ENCODE data around the gene PCSK6. TPM values are rescaled to one million over a fixed set of nuclear protein-coding genes. Genes with fewer than 3 reads are reported as not detected.
A peak's percentile ranks its signal among the peaks of the same experiment; 100 is the strongest.
"Not testable (repeated sequence)": the region's sequence is repeated elsewhere in the genome, so short reads cannot be mapped to it uniquely, and the experiment has no call there.

Gene PCSK6
- total RNA-seq, 1 donor from 2014 or later: 34.7 TPM

DNA sequence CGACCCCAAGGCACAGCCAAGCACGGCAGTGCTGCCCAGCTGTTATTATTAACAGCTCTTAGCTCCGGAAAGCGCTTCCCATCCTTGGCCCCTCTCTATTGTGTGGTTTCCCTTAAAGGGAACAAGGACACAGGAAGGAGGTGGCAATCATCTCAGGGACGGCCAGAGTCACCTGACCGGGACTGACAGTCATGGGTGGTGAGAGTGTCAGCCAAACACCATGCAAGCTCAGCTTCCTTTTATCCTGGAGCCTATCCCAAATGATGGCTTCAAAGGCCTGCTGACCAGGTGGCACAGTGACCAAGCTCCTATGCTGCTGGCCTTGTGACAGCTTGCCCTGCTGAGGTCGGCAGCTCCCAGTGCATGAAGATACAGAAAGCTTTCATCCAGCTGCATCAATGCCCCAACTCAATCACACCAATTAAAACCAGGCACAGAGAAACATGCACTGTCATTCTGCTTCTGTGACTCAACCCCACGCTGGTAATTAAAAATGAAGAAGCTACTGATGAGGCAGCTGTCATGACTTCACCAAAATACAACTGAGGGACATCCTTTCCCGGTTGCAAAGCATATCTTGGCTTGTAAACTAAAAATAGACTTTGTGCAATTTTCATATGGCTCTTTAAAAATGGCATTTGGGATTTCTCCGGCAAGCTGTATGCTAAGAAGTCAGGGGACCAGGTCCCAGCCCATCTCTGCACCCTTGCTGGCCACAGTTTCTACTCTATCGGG is 34.0 kb downstream of the PCSK6 start:
- peak; percentile 43 for ATAC-seq (ENCODE audit: poor library complexity)
- intact Hi-C loops (cut with DNase I): no loop called here
- DNase-seq: no peak

DNA sequence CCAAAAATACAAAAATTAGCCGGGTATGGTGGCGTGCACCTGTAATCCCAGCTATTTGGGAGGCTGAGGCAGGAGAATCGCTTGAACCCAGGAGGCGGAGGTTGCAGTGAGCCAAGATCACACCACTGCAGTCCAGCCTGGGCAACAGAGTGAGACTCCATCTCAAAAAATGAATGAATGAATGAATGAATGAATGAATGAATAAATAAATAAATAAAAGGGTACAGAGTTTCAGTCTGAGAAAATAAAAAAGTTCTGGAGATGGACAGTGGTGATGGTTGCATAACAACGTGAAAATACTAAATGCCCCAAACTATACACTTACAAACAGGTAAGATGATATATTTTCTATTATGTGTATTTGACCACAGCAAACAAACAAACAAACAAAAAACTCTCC is 34.7 kb downstream of the PCSK6 start:
- intact Hi-C loops (cut with DNase I); DNase-seq; ATAC-seq (ENCODE audit: poor library complexity): not testable (repeated sequence)

DNA sequence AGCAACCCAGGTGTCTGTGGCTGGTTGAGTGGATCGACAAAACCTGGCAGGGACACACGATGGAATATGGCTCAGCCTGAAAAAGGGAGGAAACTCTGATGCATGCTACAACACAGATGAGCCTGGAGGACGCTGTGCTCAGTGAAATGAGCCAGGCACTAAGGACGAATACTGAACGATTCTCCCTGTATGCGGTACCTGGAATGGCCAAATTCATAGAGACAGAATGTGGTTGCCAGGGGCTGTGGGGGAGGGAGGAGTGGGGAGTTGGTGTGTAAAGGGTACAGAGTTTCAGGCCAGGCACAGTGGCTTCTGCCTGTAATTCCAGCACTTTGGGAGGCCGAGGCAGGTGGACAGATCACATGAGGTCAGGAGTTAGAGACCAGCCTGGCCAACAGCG is 35.1 kb downstream of the PCSK6 start:
- ATAC-seq (ENCODE audit: poor library complexity) (no peak), DNase-seq (no peak)
- intact Hi-C loops (cut with DNase I): no loop called here

DNA sequence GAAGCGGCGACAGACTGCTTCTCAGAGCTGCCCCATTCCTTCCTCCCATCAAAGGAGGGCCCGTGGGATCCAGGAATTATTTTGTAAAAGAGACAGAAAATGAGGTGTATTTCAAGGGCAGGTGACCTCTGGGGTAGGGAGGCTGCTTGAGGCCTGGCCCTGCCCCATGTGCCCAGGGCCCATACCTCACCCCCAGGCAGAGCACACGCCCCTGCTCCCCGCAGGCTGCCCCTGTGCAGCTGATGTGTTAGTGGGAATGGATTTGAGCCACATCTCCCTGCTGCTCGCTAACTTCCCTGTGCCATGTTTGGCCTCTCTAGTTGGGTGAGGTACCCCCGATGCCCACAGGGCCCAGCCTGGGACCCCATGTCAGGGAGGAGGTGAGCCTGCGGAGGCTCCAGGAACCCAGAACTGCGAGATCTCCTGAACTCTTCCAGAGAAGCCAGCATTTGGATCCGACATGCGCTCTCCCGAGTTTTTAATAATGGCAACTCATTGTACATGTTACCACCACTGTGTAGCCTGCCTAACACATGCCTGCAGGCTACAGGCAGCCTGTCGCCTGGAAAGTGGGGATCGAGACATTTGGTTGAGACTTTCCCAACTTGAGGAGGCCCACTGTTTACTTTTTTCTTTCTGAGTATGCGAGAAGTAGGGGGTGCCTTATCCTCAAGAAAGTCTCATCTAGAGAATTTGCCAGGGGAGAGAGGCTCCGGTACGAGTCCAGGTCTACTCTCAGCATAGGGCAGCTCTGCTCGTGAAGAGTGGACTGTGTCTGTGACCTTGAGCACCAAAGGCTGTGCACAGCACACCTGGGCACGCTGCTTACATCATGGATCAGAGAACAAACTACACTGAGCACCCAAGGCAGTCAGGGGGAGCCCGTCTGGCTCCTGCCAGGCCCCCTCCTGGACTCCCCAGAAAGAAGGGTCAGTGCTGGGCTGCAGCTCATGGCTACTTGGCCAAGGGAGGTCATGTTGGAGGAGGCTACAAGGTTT is 36.1 kb downstream of the PCSK6 start:
- ATAC-seq (ENCODE audit: poor library complexity) (no peak), DNase-seq (no peak)
- intact Hi-C loops (cut with DNase I): no loop called here

DNA sequence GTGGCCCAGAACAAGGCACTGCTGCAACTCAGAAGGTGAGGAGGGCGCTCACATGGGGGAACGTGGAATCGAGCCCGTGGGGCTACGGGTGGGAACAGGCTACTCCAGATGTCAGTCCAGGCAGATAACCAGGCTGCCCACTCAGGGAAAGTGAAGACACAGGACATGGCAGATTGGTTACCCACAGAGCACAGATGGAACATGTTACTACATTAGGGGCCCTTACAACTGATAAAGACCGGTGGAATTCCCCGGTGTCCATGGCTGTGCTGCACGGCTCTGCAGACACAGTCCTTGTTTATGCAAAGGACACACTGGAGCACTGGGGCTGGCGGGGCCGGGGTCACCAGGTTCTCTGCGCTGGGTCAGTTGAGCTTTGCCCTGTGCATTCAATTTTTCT is 36.9 kb downstream of the PCSK6 start:
- ATAC-seq (ENCODE audit: poor library complexity): no peak
- DNase-seq: no peak
- intact Hi-C loops (cut with DNase I): no loop called here

DNA sequence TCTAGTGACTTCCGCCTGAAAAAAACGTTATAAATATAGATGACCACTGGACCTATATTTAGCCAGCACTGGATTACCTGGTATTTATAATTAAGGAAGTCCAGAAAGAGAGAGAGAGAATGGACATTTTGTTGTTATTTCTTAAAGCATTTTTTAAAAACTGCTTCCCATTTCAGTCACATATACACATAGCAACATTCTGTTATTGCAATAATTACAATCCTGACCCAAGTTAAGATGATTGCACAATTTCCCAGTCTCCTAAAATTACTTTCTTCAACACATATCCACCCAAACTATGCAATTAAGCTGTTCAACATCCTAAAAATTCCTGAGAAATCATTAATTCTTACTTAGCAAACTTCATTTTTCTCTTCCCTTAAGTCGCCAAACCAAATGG is 37.7 kb downstream of the PCSK6 start:
- DNase-seq (no peak), ATAC-seq (ENCODE audit: poor library complexity) (peak; percentile 19)
- intact Hi-C loops (cut with DNase I): no loop called here

DNA sequence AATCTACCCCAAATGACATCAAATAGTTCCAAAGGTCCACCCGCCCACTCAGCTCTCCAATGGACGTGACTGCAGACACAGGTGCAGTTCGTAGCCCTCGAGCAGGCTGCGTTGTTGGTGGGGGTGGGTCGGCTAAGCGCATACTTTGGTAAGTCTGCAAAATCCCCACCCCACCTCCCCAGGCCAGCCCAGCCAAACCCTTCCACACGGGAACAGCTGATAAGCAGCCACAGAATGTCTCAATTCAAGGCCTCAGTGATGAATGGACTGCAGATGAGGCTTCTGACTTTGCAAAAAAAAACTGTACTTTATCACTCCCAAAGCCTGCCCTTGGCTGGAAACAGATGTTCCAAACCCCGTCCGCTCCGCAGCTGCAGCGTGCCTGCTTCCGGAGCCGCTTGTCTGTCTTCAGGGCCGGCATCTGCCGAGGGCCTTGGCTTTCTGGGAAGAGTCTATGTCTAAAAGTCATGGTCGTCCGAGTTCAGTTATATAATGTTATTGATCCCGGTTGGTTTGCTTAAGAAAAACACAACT is 38.2 kb downstream of the PCSK6 start:
- intact Hi-C loops (cut with DNase I): no loop called here
- DNase-seq: peak; percentile 86
- peak; percentile 65 for ATAC-seq (ENCODE audit: poor library complexity)

DNA sequence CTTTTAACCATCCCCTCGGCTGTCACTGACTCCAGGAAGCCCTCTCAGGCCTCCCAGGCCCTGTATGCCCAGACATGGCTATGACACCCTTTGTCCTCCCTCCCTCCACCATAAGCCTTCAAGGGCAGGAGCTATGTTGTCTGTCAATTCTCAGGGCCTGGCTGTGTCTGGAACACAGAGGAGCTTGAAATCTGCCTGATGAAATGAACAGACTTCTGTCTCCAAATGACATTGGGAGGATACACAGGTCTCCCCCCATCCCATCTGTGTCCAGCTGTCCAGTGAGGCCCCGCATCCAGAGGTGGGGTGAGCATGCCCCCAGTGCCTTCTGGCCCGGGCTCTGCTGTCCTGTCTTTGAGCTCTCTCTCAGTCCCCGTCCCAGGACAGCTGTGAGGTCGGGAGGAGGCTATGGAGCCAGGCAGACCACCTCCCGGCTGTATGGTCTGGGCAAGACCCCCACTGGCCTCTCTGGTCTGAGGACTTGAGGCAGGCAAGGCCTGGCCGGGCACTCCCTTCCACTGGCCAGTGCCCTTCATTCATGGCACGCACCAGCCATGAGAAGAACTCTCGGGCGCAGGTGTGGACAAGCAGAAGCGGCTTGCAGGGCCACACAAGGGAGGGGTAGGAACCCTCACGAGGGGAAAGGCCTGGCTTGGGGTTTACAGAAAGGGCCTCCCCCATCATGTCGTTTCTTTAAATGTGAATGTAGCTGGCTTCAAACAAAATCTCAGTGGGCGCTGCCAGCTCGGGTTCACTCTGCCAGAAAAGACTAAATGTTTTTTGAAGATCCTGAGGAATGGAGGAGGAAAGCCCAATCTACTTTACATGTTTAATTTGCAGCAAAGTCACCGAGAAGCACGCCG is 38.9 kb downstream of the PCSK6 start:
- intact Hi-C loops (cut with DNase I): no loop called here
- ATAC-seq (ENCODE audit: poor library complexity): no peak
- DNase-seq: peak; percentile 38

DNA sequence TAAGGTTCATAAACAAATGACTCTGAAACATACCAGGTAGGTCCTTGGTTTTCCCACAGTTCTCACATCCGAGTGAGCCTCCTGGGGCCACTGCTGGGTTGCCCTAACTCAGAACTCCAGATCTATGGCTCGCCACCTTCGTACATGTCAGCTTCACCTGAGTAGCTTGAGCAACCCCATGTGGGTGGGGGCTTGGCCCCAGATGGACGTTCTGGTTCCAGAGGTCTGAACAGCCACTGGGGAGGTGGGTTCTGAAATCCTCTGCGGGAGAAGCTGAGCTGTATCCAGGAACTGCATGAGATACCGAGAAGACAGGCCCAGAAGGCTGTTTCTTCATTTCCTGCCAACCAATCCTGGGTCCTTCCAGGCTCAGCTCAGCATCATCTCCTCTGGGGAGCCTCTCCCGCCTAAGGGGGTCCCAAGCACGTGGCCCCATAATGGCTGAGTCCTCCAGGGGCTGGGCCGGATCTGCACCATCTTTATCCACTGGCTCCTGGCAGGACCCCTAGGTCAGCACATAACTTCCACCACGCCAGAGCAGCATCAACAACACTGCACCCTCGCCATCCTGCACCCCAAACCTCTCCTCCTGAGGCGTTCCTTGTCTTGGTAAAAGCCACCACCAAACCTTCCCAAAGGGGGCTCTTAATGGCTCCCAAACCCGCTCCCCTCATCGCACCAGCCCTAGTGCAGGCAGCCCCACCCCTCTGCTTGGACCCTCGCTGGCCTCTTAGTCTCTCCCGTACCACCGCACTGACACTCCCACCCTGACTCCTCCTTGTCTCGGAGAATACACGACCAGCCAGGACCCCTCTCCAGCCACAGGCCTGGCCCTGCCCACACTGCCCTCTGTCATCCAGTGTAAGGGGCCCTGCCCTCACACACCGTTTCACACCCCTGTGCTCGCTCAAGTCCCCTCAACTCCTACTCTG is 39.8 kb downstream of the PCSK6 start:
- ATAC-seq (ENCODE audit: poor library complexity) (no peak), DNase-seq (peak; percentile 46)
- intact Hi-C loops (cut with DNase I): no loop called here

DNA sequence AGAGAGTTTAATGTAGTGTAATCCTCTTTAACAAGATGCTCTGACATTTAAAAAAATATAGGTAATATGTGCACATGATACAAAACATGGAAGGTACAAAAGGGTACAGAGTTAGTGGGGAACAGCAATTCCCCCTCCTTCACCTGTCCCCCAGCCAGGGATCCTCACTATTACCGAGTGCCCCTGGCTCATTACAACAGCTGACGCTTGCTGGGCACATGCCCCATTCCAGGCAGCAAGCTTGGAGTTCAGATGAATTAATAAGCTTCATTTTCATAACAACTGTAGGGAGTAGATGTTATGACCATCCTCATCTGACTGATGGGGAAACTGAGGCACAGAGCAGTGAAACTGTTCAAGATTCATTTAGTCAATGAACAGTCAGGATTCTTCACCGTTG is 41.2 kb downstream of the PCSK6 start:
- no peak for DNase-seq
- ATAC-seq (ENCODE audit: poor library complexity): no peak
- intact Hi-C loops (cut with DNase I): no loop called here

DNA sequence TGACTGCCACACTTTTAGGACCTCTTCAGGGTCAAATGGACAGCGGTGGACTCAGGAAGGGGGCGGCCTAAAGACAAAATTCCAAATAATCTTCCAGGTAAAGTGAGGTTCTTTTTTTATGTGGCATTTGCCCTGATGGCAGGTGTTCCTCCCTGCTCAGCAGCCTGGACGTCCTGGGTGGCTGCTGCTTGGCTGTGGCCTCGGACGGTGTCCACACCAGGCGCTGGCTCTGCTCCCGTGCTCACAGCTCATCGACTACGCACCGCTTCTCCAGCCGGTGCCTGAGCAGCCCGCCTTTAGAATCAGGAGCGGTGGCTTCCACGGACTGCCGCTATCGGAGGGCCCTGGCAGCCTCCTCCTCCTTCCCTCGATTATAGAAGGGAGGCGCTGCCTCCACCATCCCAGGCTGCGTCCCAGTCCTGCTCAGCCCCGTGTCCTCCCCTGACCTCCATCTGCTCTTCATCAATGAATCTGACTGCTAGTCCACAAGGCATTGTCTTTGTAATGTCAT is 41.9 kb downstream of the PCSK6 start:
- DNase-seq (peak; percentile 62), ATAC-seq (ENCODE audit: poor library complexity) (no peak)
- intact Hi-C loops (cut with DNase I): no loop called here

DNA sequence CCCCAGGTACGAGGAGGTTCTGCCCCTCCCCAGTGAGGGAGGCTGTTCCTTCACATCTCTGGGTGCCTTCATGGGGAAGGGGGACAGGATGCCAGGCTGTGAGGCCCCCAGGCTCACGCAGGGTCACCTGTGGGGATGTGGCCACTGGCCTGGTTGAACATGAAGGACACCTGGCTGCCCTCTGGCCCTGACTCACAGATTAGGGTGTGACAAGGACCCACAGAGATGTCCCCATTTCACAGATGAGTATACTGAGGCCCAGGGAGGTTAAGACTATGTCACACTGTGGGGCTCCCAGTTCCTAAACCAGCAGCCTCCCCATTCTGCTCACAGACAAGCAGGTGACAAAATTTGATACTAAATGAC is 42.4 kb downstream of the PCSK6 start:
- ATAC-seq (ENCODE audit: poor library complexity): no peak
- intact Hi-C loops (cut with DNase I): no loop called here
- no peak for DNase-seq

DNA sequence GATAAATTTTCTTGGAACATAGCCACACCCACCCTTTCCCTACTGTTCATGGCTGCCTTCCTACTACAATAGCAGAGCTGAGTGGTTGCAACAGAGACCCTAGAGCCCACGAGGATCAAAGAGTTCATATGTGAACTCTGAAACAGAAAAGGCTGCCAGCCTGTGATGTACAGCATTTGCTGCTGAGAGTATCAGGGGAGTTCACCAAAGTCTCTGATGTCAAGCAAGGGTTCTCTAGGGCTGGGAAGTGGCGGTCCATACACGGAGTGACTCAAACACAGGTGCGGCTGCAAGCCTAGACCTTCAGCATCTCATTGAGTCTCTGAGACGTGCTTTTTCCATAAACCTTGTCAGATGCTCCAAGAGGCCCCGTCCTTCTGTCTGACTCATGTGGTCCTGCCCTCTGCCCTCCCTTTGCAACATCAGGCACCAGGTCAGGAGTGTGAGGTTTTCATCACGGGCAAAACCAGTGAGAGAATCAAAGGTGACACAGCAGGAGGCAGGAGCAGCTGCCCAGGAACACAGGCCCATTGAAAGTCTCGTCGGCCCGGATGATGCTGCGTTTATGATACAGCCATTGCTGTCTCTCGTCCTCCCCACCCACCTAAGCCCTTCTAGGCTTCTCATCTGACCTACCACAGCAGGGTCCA is 42.9 kb downstream of the PCSK6 start:
- ATAC-seq (ENCODE audit: poor library complexity) (peak; percentile 9), DNase-seq (peak; percentile 43)
- intact Hi-C loops (cut with DNase I): no loop called here

DNA sequence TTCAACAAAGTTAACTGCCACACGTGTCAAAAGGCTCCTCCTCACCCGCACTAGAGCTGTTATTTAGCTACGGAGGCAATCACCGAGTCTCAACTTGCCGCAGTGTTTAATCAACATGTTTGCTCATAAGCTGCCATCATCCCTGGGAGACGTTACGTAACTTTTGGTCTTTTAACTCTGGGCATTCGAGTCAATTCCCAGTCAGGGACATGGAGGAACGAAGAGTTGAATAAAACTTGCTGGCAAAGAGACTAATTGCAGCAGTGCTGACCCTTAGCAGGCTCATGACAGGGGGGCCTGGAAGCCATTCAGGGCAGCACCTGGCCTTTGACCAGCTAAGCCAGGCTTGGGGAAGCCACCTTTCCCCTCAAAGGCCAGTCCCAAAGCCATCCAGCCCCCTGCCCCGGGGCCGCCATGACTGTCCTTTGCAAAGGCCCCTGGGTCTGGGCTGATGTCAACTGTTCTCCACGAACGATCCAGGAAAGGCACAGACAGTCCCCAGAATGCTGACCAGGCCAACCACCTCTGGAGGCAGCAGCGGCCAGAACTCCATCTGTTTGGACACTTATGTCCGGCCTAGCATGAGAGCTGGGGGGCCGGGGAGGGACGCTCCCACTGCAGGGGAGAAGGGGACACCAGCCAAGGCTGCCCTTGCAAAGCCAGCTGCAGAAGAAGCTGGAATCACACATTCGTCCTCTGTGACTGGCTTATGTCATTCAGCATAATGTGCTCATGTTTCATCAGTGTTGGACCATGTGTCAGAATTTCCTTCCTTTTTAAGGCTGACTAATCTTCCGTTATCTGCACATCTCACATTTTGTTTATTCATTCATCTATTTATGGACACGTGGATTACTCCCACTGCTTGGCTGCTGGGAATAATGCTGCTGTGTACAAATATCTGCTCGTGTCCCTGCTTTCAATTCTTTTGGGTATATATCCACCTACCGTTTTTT is 43.7 kb downstream of the PCSK6 start:
- ATAC-seq (ENCODE audit: poor library complexity) (peak; percentile 80), DNase-seq (peak; percentile 89)
- intact Hi-C loops (cut with DNase I): no loop called here

DNA sequence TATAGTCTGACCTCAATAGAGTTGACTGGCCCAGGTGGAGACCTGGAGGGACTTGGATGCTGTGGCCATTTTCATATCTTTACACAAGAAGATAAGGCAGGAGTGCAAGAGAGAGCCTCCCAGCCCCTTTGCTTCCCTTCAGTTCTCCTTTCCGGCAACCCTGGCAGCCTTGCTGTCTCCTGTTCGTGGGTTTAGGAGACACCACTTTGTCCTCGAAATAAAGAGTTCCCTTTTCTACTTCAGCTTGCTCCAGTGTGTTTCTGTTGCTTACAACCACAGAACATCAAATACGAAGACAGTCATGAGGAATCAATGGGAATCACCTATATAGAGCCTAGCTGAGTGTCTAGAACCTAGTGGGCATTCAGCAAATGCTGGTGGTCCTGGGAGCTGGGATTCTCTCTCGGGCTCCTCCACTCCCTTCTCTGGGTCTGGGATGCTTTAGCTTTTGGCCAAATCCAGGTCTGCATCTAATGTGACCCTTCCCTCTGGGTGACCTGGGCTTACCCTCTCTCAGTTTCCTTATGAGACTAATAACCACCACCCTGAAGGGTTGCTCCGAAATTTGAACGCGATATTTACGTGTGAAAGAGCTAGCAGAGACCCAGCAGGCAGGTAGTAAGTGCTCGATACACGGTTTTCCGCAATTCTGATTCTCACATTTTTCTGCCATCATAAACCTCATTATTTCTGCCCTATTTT is 44.5 kb downstream of the PCSK6 start:
- intact Hi-C loops (cut with DNase I): no loop called here
- ATAC-seq (ENCODE audit: poor library complexity) (no peak), DNase-seq (no peak)
